ENCODE measurements around the gene TMEM40.

Gene TMEM40

GRCh38 chr3:12775226-12775625, 16.2 kb upstream of the TMEM40 start:
- no peak for DNase-seq

- no peak for DNase-seq
Measured at GRCh38 chr3:12774619-12775018, 15.6 kb upstream of the TMEM40 start.

GRCh38 chr3:12773710-12774086, 14.6 kb upstream of the TMEM40 start:
- peak; percentile 58 for DNase-seq

GRCh38 chr3:12773030-12773709, 14.1 kb upstream of the TMEM40 start:
- DNase-seq = no peak

GRCh38 chr3:12772462-12772861, 13.4 kb upstream of the TMEM40 start:
- no peak for DNase-seq

- no peak for DNase-seq
Measured at GRCh38 chr3:12771236-12771635, 12.2 kb upstream of the TMEM40 start.

GRCh38 chr3:12769761-12770160, 10.7 kb upstream of the TMEM40 start:
- DNase-seq = no peak

GRCh38 chr3:12768579-12769527, 9.8 kb upstream of the TMEM40 start:
- DNase-seq = no peak

- no peak for DNase-seq
Measured at GRCh38 chr3:12766541-12766940, 7.5 kb upstream of the TMEM40 start.

- DNase-seq = no peak
Measured at GRCh38 chr3:12764171-12764776, 5.2 kb upstream of the TMEM40 start.

- DNase-seq = no peak
Measured at GRCh38 chr3:12759693-12760565, 870 bp upstream of the TMEM40 start.

GRCh38 chr3:12758025-12758781, 856 bp downstream of the TMEM40 start:
- DNase-seq = no peak

GRCh38 chr3:12756635-12757034, 2.4 kb downstream of the TMEM40 start:
- no peak for DNase-seq

GRCh38 chr3:12756175-12756574, 2.9 kb downstream of the TMEM40 start:
- no peak for DNase-seq

- no peak for DNase-seq
Measured at GRCh38 chr3:12755754-12756153, 3.3 kb downstream of the TMEM40 start.

GRCh38 chr3:12754313-12754712, 4.7 kb downstream of the TMEM40 start:
- DNase-seq = no peak

- DNase-seq = no peak
Measured at GRCh38 chr3:12753275-12754028, 5.6 kb downstream of the TMEM40 start.

GRCh38 chr3:12752809-12753208, 6.2 kb downstream of the TMEM40 start:
- DNase-seq = no peak

GRCh38 chr3:12752102-12752501, 7.0 kb downstream of the TMEM40 start:
- DNase-seq = no peak

- no peak for DNase-seq
Measured at GRCh38 chr3:12751571-12751970, 7.5 kb downstream of the TMEM40 start.

GRCh38 chr3:12750658-12751071, 8.4 kb downstream of the TMEM40 start:
- DNase-seq = no peak
